GM23338 (cell line): ENCODE data around the gene MEP1A. TPM values are rescaled to one million over a fixed set of nuclear protein-coding genes. Genes with fewer than 3 reads are reported as not detected.

Experiments used
- ATAC-seq: fragments of 200-7000 bp; cut with Tn5 transposase; 3 replicates; pipeline ENCODE4 v1.9.1; 2020
- DNase-seq: peaks from one replicate; pipeline ENCODE4 v3.0.0-alpha.2; 2015; ENCODE audit warnings: low spot score
- H2AFZ ChIP-seq: fragments of 200-600 bp; sonication (generic); 2 replicates; pipeline ENCODE4 v1.8.0; 2016; ENCODE audit warnings: antibody characterized with exemption, mild to moderate bottlenecking, moderate library complexity
- H3F3A ChIP-seq: fragments of 200-600 bp; sonication (generic); replicated peaks from 2 replicates; pipeline ENCODE4 v1.8.0; 2017; ENCODE audit warnings: antibody characterized with exemption, mixed run types, low read depth
- H3K27ac ChIP-seq: fragments of 200-600 bp; sonication (generic); 2 replicates; pipeline ENCODE4 v1.6.1; 2016; ENCODE audit warnings: low read depth
- H3K27me3 ChIP-seq: fragments of 200-600 bp; sonication (generic); 2 replicates; pipeline ENCODE4 v1.8.0; 2016; ENCODE audit warnings: mild to moderate bottlenecking, mixed run types, moderate library complexity; ENCODE audit not compliant: insufficient read depth
- H3K36me3 ChIP-seq: fragments of 200-600 bp; sonication (generic); 2 replicates; pipeline ENCODE4 v1.8.0; 2016; ENCODE audit warnings: mild to moderate bottlenecking; ENCODE audit not compliant: insufficient read depth
- H3K4me1 ChIP-seq: fragments of 200-600 bp; sonication (generic); 2 replicates; pipeline ENCODE4 v1.8.0; 2016; ENCODE audit warnings: mild to moderate bottlenecking, moderate library complexity; ENCODE audit not compliant: insufficient read depth
- H3K4me2 ChIP-seq: fragments of 200-600 bp; sonication (generic); 2 replicates; pipeline ENCODE4 v1.7.1; 2017; ENCODE audit warnings: mixed run types
- H3K4me3 ChIP-seq: fragments of 200-600 bp; sonication (generic); 2 replicates; pipeline ENCODE4 v1.6.1; 2016; ENCODE audit warnings: mixed run types
- H3K79me2 ChIP-seq: fragments of 200-600 bp; sonication (generic); replicated peaks from 2 replicates; pipeline ENCODE4 v1.8.0; 2017; ENCODE audit warnings: mild to moderate bottlenecking; ENCODE audit not compliant: insufficient read depth
- H3K9me2 ChIP-seq: fragments of 200-600 bp; sonication (generic); 2 replicates; pipeline ENCODE4 v1.8.0; 2017; ENCODE audit not compliant: insufficient read depth
- H4K20me1 ChIP-seq: fragments of 200-600 bp; sonication (generic); replicated peaks from 2 replicates; pipeline ENCODE4 v1.8.0; 2017; ENCODE audit warnings: mild to moderate bottlenecking; ENCODE audit not compliant: insufficient read depth
- H3K27ac Mint-ChIP-seq: 2 replicates; pipeline ENCODE4 v1.8.0; 2020; ENCODE audit warnings: inconsistent platforms, mild to moderate bottlenecking, moderate library complexity, mixed read lengths
- H3K27me3 Mint-ChIP-seq: 3 replicates; pipeline ENCODE4 v1.8.0; 2022; ENCODE audit warnings: low read depth, mild to moderate bottlenecking, moderate library complexity, mixed read lengths, inconsistent platforms; ENCODE audit not compliant: insufficient read depth, poor library complexity
- H3K36me3 Mint-ChIP-seq: 3 replicates; pipeline ENCODE4 v1.8.0; 2021; ENCODE audit warnings: low read depth, mild to moderate bottlenecking, inconsistent platforms, moderate library complexity, mixed read lengths
- H3K4me1 Mint-ChIP-seq: 3 replicates; pipeline ENCODE4 v1.8.0; 2020; ENCODE audit warnings: mild to moderate bottlenecking, inconsistent platforms, mixed read lengths
- H3K4me3 Mint-ChIP-seq: 3 replicates; pipeline ENCODE4 v1.8.0; 2021; ENCODE audit warnings: moderate library complexity, mild to moderate bottlenecking, inconsistent platforms, mixed read lengths
- H3K9me3 Mint-ChIP-seq: 3 replicates; pipeline ENCODE4 v1.8.0; 2020; ENCODE audit warnings: moderate library complexity, mild to moderate bottlenecking, inconsistent platforms, mixed read lengths
- CREB1 ChIP-seq: fragments of 250-450 bp; sonication (Bioruptor Pico); IDR thresholded peaks from 2 replicates; pipeline ENCODE4 v1.5.0; 2020; ENCODE audit warnings: low read depth, mild to moderate bottlenecking, moderate library complexity
- EZH2 ChIP-seq: fragments of 200-600 bp; sonication (generic); IDR thresholded peaks from one replicate; pipeline ENCODE4 v1.8.0; 2017; ENCODE audit warnings: antibody characterized with exemption, mild to moderate bottlenecking, low read depth; ENCODE audit not compliant: unreplicated experiment
- EZH2phosphoT487 ChIP-seq: fragments of 200-600 bp; sonication (generic); IDR thresholded peaks from one replicate; pipeline ENCODE4 v1.8.1; 2018; ENCODE audit warnings: antibody characterized with exemption; ENCODE audit not compliant: unreplicated experiment
- JUNB ChIP-seq: IDR thresholded peaks from one replicate; pipeline ENCODE4 v1.6.1; 2016; ENCODE audit warnings: antibody characterized with exemption; ENCODE audit not compliant: unreplicated experiment
- NANOG ChIP-seq: IDR thresholded peaks from 2 replicates; pipeline ENCODE4 v1.6.1; 2016; ENCODE audit warnings: antibody characterized with exemption, borderline replicate concordance
- POLR2AphosphoS5 ChIP-seq: IDR thresholded peaks from 2 replicates; pipeline ENCODE4 v1.6.1; 2016; ENCODE audit warnings: antibody characterized with exemption, low read depth
- STAT1 ChIP-seq: IDR thresholded peaks from one replicate; pipeline ENCODE4 v1.6.1; 2016; ENCODE audit warnings: antibody characterized with exemption; ENCODE audit not compliant: unreplicated experiment
- ZNF114 ChIP-seq: fragments of 250-450 bp; sonication (Bioruptor Pico); IDR thresholded peaks from 2 replicates; pipeline ENCODE4 v1.5.0; 2020; ENCODE audit warnings: mild to moderate bottlenecking, moderate library complexity
- ZNF331 ChIP-seq: fragments of 250-450 bp; sonication (Bioruptor Pico); IDR thresholded peaks from 2 replicates; pipeline ENCODE4 v1.5.0; 2020; ENCODE audit warnings: low read depth, mild to moderate bottlenecking, moderate library complexity
- polyA plus RNA-seq: library from polyadenylated mRNA; unstranded; fragments of >200 nt; fragmentation: Nextera tagmentation; extraction: Ambion mirVana; gene quantifications from 2 replicates; pipeline ENCODE4 v1.2.1, GENCODE V29; 2016
- total RNA-seq: library from RNA; depleted of rRNA; stranded (reverse); fragments of >200 nt; shearing (Covaris generic); gene quantifications from 2 replicates; pipeline ENCODE4 v1.2.3, GENCODE V29; 2014
- TF ChIP-seq, protein P1 (sequence below): IDR thresholded peaks from one replicate; pipeline ENCODE4 v1.6.1; 2018; ENCODE audit warnings: antibody characterized with exemption; ENCODE audit not compliant: unreplicated experiment
- TF ChIP-seq, protein P2 (sequence below): IDR thresholded peaks from 2 replicates; pipeline ENCODE4 v1.6.1; 2016; ENCODE audit warnings: antibody characterized with exemption
- TF ChIP-seq, protein P3 (sequence below): fragments of 250-450 bp; sonication (Bioruptor Pico); IDR thresholded peaks from 2 replicates; pipeline ENCODE4 v1.5.0; 2020; ENCODE audit warnings: mild to moderate bottlenecking, moderate library complexity
- TF ChIP-seq, protein P4 (sequence below), 2 experiments: fragments of 200-600 bp in 1 of 2; sonication (generic) in 1 of 2; conservative IDR thresholded peaks; 2 replicates each; pipeline versions ENCODE4 v1.5.1 to v1.6.1; 2016 to 2017; ENCODE audit warnings: antibody characterized with exemption in 2 of 2, low read depth in 2 of 2, mild to moderate bottlenecking in 2 of 2, moderate library complexity in 1 of 2

The MEP1A gene
- total and polyA plus RNA-seq, 2 experiments from 2014 or later: not detected

DNA sequence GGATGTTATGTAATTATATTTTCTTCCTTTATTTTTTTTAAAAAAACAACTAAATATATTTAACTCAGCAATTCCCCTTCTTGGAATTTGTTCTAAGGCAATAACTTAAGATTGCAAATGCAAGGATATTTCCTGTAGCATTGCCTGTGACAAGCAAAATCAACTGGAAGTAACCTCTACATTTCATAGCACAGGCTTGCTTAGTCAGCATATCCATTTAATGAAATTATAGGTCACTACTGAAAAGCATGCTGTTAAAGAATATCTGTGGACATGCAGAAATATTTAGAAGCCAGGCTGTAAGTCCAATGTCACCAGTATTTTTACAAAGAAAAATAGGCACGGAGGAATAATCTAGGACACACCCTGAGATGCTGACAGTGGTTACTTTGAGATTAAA lies 8.7 kb upstream of the MEP1A start:
- no peaks in the 10 kb centered on the region for H3K27me3 ChIP-seq
- H2AFZ ChIP-seq: no peak overlapping the region
- no peak for TF ChIP-seq JUNB
- TF ChIP-seq ZNF331 (CRISPR knock-in tag): no peak
- TF ChIP-seq, protein P1, sequence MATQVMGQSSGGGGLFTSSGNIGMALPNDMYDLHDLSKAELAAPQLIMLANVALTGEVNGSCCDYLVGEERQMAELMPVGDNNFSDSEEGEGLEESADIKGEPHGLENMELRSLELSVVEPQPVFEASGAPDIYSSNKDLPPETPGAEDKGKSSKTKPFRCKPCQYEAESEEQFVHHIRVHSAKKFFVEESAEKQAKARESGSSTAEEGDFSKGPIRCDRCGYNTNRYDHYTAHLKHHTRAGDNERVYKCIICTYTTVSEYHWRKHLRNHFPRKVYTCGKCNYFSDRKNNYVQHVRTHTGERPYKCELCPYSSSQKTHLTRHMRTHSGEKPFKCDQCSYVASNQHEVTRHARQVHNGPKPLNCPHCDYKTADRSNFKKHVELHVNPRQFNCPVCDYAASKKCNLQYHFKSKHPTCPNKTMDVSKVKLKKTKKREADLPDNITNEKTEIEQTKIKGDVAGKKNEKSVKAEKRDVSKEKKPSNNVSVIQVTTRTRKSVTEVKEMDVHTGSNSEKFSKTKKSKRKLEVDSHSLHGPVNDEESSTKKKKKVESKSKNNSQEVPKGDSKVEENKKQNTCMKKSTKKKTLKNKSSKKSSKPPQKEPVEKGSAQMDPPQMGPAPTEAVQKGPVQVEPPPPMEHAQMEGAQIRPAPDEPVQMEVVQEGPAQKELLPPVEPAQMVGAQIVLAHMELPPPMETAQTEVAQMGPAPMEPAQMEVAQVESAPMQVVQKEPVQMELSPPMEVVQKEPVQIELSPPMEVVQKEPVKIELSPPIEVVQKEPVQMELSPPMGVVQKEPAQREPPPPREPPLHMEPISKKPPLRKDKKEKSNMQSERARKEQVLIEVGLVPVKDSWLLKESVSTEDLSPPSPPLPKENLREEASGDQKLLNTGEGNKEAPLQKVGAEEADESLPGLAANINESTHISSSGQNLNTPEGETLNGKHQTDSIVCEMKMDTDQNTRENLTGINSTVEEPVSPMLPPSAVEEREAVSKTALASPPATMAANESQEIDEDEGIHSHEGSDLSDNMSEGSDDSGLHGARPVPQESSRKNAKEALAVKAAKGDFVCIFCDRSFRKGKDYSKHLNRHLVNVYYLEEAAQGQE: no peak
- TF ChIP-seq POLR2AphosphoS5: no peak
- TF ChIP-seq, protein P2, sequence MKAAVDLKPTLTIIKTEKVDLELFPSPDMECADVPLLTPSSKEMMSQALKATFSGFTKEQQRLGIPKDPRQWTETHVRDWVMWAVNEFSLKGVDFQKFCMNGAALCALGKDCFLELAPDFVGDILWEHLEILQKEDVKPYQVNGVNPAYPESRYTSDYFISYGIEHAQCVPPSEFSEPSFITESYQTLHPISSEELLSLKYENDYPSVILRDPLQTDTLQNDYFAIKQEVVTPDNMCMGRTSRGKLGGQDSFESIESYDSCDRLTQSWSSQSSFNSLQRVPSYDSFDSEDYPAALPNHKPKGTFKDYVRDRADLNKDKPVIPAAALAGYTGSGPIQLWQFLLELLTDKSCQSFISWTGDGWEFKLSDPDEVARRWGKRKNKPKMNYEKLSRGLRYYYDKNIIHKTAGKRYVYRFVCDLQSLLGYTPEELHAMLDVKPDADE: no peak
- TF ChIP-seq, protein P3, sequence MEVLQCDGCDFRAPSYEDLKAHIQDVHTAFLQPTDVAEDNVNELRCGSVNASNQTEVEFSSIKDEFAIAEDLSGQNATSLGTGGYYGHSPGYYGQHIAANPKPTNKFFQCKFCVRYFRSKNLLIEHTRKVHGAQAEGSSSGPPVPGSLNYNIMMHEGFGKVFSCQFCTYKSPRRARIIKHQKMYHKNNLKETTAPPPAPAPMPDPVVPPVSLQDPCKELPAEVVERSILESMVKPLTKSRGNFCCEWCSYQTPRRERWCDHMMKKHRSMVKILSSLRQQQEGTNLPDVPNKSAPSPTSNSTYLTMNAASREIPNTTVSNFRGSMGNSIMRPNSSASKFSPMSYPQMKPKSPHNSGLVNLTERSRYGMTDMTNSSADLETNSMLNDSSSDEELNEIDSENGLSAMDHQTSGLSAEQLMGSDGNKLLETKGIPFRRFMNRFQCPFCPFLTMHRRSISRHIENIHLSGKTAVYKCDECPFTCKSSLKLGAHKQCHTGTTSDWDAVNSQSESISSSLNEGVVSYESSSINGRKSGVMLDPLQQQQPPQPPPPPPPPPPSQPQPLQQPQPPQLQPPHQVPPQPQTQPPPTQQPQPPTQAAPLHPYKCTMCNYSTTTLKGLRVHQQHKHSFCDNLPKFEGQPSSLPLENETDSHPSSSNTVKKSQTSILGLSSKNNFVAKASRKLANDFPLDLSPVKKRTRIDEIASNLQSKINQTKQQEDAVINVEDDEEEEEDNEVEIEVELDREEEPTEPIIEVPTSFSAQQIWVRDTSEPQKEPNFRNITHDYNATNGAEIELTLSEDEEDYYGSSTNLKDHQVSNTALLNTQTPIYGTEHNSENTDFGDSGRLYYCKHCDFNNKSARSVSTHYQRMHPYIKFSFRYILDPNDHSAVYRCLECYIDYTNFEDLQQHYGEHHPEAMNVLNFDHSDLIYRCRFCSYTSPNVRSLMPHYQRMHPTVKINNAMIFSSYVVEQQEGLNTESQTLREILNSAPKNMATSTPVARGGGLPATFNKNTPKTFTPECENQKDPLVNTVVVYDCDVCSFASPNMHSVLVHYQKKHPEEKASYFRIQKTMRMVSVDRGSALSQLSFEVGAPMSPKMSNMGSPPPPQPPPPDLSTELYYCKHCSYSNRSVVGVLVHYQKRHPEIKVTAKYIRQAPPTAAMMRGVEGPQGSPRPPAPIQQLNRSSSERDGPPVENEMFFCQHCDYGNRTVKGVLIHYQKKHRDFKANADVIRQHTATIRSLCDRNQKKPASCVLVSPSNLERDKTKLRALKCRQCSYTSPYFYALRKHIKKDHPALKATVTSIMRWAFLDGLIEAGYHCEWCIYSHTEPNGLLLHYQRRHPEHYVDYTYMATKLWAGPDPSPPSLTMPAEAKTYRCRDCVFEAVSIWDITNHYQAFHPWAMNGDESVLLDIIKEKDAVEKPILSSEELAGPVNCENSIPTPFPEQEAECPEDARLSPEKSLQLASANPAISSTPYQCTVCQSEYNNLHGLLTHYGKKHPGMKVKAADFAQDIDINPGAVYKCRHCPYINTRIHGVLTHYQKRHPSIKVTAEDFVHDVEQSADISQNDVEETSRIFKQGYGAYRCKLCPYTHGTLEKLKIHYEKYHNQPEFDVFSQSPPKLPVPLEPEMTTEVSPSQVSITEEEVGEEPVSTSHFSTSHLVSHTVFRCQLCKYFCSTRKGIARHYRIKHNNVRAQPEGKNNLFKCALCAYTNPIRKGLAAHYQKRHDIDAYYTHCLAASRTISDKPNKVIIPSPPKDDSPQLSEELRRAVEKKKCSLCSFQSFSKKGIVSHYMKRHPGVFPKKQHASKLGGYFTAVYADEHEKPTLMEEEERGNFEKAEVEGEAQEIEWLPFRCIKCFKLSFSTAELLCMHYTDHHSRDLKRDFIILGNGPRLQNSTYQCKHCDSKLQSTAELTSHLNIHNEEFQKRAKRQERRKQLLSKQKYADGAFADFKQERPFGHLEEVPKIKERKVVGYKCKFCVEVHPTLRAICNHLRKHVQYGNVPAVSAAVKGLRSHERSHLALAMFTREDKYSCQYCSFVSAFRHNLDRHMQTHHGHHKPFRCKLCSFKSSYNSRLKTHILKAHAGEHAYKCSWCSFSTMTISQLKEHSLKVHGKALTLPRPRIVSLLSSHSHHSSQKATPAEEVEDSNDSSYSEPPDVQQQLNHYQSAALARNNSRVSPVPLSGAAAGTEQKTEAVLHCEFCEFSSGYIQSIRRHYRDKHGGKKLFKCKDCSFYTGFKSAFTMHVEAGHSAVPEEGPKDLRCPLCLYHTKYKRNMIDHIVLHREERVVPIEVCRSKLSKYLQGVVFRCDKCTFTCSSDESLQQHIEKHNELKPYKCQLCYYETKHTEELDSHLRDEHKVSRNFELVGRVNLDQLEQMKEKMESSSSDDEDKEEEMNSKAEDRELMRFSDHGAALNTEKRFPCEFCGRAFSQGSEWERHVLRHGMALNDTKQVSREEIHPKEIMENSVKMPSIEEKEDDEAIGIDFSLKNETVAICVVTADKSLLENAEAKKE: no peak
- no peak for TF ChIP-seq EZH2
- TF ChIP-seq, protein P4, sequence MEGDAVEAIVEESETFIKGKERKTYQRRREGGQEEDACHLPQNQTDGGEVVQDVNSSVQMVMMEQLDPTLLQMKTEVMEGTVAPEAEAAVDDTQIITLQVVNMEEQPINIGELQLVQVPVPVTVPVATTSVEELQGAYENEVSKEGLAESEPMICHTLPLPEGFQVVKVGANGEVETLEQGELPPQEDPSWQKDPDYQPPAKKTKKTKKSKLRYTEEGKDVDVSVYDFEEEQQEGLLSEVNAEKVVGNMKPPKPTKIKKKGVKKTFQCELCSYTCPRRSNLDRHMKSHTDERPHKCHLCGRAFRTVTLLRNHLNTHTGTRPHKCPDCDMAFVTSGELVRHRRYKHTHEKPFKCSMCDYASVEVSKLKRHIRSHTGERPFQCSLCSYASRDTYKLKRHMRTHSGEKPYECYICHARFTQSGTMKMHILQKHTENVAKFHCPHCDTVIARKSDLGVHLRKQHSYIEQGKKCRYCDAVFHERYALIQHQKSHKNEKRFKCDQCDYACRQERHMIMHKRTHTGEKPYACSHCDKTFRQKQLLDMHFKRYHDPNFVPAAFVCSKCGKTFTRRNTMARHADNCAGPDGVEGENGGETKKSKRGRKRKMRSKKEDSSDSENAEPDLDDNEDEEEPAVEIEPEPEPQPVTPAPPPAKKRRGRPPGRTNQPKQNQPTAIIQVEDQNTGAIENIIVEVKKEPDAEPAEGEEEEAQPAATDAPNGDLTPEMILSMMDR (conservative IDR thresholded peaks at IDR 0.05; ENCODE audit: low read depth in 2 of 2): no peak
- TF ChIP-seq ZNF114 (CRISPR knock-in tag): no peak
- no peak for TF ChIP-seq STAT1
- TF ChIP-seq NANOG: no peak
- no peak for TF ChIP-seq CREB1 (CRISPR knock-in tag)
- TF ChIP-seq EZH2phosphoT487: no peak
- no peaks in the 10 kb centered on the region for H3K27me3 Mint-ChIP-seq
- no peaks in the 10 kb centered on the region for H3K36me3 ChIP-seq
- no peak overlapping the region for H3K4me3 ChIP-seq
- H3K9me2 ChIP-seq: no peaks in the 10 kb centered on the region; the same call in 1 of the 2 replicates
- H3K27ac ChIP-seq: no peak overlapping the region
- H3K4me2 ChIP-seq: no peak overlapping the region
- H3K4me3 Mint-ChIP-seq: no peak overlapping the region
- H3K27ac Mint-ChIP-seq: no peak overlapping the region
- DNase-seq (no peak), ATAC-seq (no peak)
- no peaks in the 10 kb centered on the region for H3F3A ChIP-seq
- no peaks in the 10 kb centered on the region for H4K20me1 ChIP-seq
- no peaks in the 10 kb centered on the region for H3K36me3 Mint-ChIP-seq
- no peaks in the 10 kb centered on the region for H3K79me2 ChIP-seq
- no peaks in the 10 kb centered on the region for H3K4me1 ChIP-seq
- no peaks in the 10 kb centered on the region for H3K4me1 Mint-ChIP-seq
- no peaks in the 10 kb centered on the region for H3K9me3 Mint-ChIP-seq
